CD14-positive monocyte (primary cell): ENCODE data around the gene KIR2DL3. TPM values are rescaled to one million over a fixed set of nuclear protein-coding genes. Genes with fewer than 3 reads are reported as not detected.
A peak's percentile ranks its signal among the peaks of the same experiment; 100 is the strongest.
"Not testable (repeated sequence)": the region's sequence is repeated elsewhere in the genome, so short reads cannot be mapped to it uniquely, and the experiment has no call there.

ENCODE experiments used
- DNase-seq, 3 donors: peaks; one replicate each; pipeline ENCODE4 v3.0.0-alpha.2; 2011 to 2022
- H2AFZ ChIP-seq: 2 replicates; pipeline ENCODE4 v1.6.0; 2012; ENCODE audit warnings: mild to moderate bottlenecking, low read depth, low read length, inconsistent platforms; ENCODE audit not compliant: insufficient read depth, poor library complexity, severe bottlenecking
- H3K27ac ChIP-seq, 2 donors: 1 replicate in 1 of 2; 2 replicates in 1 of 2; pipeline ENCODE4 v1.5.1; 2012 to 2013; ENCODE audit warnings: low read length in 2 of 2, control low read depth in 1 of 2, inconsistent platforms in 1 of 2, low read depth in 1 of 2, mild to moderate bottlenecking in 1 of 2
- H3K27me3 ChIP-seq, 2 donors: one replicate each; pipeline versions ENCODE4 v1.6.0 to v1.6.1; 2011 to 2013; ENCODE audit warnings: low read length in 2 of 2; ENCODE audit not compliant: control insufficient read depth in 2 of 2, insufficient read depth in 2 of 2
- H3K36me3 ChIP-seq, 2 donors: replicated peaks in 1 of 2; 1 replicate in 1 of 2; 2 replicates in 1 of 2; pipeline versions ENCODE4 v1.5.1 to v1.6.1; 2012 to 2013; ENCODE audit warnings: low read length in 2 of 2, control low read depth in 1 of 2, inconsistent platforms in 1 of 2, mild to moderate bottlenecking in 1 of 2; ENCODE audit not compliant: insufficient read depth in 2 of 2, control insufficient read depth in 1 of 2
- H3K4me1 ChIP-seq, 2 donors: 1 replicate in 1 of 2; 2 replicates in 1 of 2; pipeline versions ENCODE4 v1.5.1 to v1.6.1; 2012 to 2013; ENCODE audit warnings: low read length in 2 of 2, control low read depth in 1 of 2, inconsistent platforms in 1 of 2, mild to moderate bottlenecking in 1 of 2, moderate library complexity in 1 of 2; ENCODE audit not compliant: insufficient read depth in 2 of 2, control insufficient read depth in 1 of 2
- H3K4me2 ChIP-seq: replicated peaks from 2 replicates; pipeline ENCODE3; 2012; ENCODE audit warnings: low read length, moderate library complexity, mild to moderate bottlenecking; ENCODE audit not compliant: poor library complexity, severe bottlenecking; ENCODE audit errors: extremely low read depth
- H3K4me3 ChIP-seq, 3 experiments: fragments of 200-600 bp in 1 of 3; sonication (generic) in 1 of 3; replicated peaks in 1 of 3; 1 replicate in 2 of 3; 2 replicates in 1 of 3; pipeline ENCODE4 v1.5.1; 2011 to 2013; ENCODE audit warnings: low read length in 3 of 3, mild to moderate bottlenecking in 3 of 3, control low read depth in 2 of 3, low read depth in 2 of 3, inconsistent platforms in 1 of 3, moderate library complexity in 1 of 3
- H3K79me2 ChIP-seq: 2 replicates; pipeline ENCODE4 v1.6.0; 2012; ENCODE audit warnings: mild to moderate bottlenecking, control low read depth, inconsistent platforms, low read length, moderate library complexity; ENCODE audit not compliant: insufficient read depth
- H3K9ac ChIP-seq: 2 replicates; pipeline ENCODE4 v1.6.0; 2017; ENCODE audit warnings: low read length, mild to moderate bottlenecking; ENCODE audit not compliant: insufficient read depth, poor library complexity, severe bottlenecking
- H3K9me3 ChIP-seq, 2 donors: replicated peaks in 1 of 2; 1 replicate in 1 of 2; 2 replicates in 1 of 2; pipeline versions ENCODE4 v1.5.1 to v1.6.1; 2012 to 2013; ENCODE audit warnings: low read length in 2 of 2, control low read depth in 1 of 2; ENCODE audit not compliant: control insufficient read depth in 1 of 2, insufficient read depth in 1 of 2
- H4K20me1 ChIP-seq: 2 replicates; pipeline ENCODE4 v1.6.0; 2012; ENCODE audit warnings: mild to moderate bottlenecking, low read length, control low read depth, moderate library complexity; ENCODE audit not compliant: insufficient read depth
- H3K27ac Mint-ChIP-seq, 7 donors: one replicate each; pipeline ENCODE4 v1.8.0; 2020; ENCODE audit warnings: mild to moderate bottlenecking in 7 of 7, mixed read lengths in 7 of 7, moderate library complexity in 6 of 7, inconsistent platforms in 2 of 7
- H3K27me3 Mint-ChIP-seq, 3 donors: one replicate each; pipeline ENCODE4 v1.8.0; 2021 to 2022; ENCODE audit warnings: low read depth in 3 of 3, mild to moderate bottlenecking in 3 of 3, mixed read lengths in 3 of 3, moderate library complexity in 3 of 3, inconsistent platforms in 1 of 3
- H3K36me3 Mint-ChIP-seq, 2 donors: one replicate each; pipeline ENCODE4 v1.8.0; 2020; ENCODE audit warnings: mixed read lengths in 2 of 2, inconsistent platforms in 1 of 2, mild to moderate bottlenecking in 1 of 2
- H3K4me1 Mint-ChIP-seq: one replicate; pipeline ENCODE4 v1.8.0; 2020; ENCODE audit warnings: mild to moderate bottlenecking, mixed read lengths
- H3K4me3 Mint-ChIP-seq, 2 donors: one replicate each; pipeline ENCODE4 v1.8.0; 2020; ENCODE audit warnings: mild to moderate bottlenecking in 2 of 2, mixed read lengths in 2 of 2, moderate library complexity in 1 of 2
- H3K9me3 Mint-ChIP-seq, 7 donors: one replicate each; pipeline ENCODE4 v1.8.0; 2020 to 2022; ENCODE audit warnings: mixed read lengths in 7 of 7, mild to moderate bottlenecking in 6 of 7, moderate library complexity in 6 of 7, inconsistent platforms in 2 of 7
- CTCF ChIP-seq: fragments of 200-600 bp; IDR thresholded peaks from one replicate; pipeline ENCODE4 v1.8.0; 2022; ENCODE audit warnings: antibody characterized with exemption, mild to moderate bottlenecking
- WGBS: methylation state at CpG from one replicate; pipeline ENCODE4 v1.1.5; 2013; ENCODE audit warnings: missing lambda C conversion rate; ENCODE audit not compliant: insufficient coverage; 5-methylcytosine and 5-hydroxymethylcytosine counted together
- intact Hi-C, 2 donors: fragments of 100-400 bp; cut with micrococcal nuclease; formaldehyde crosslinking; loops; one replicate each; pipeline versions ENCODE4 v1.15.0 to v1.15.1; 2023
- polyA minus RNA-seq: library from RNA; depleted of rRNA, polyadenylated mRNA; stranded (reverse); fragments of >200 nt; gene quantifications from 2 replicates; pipeline ENCODE4 v1.2.3, GENCODE V29; 2012
- polyA plus RNA-seq, 3 donors: library from polyadenylated mRNA; depleted of rRNA in 1 of 3; unstranded in 2 of 3; stranded (reverse) in 1 of 3; fragments of 300-500 nt in 2 of 3; fragments of >200 nt in 1 of 3; fragmentation: Illumina TruSeq in 2 of 3; gene quantifications; 1 replicate in 2 of 3; 2 replicates in 1 of 3; pipeline ENCODE4 v1.2.3, GENCODE V29; 2012 to 2021
- total RNA-seq, 12 experiments: library from RNA in 1 of 12; stranded (reverse) in 1 of 12; fragments of 120-200 nt in 1 of 12; gene quantifications; one replicate each; pipeline ENCODE4 v1.2.4 and lab custom pipeline; 2013 to 2026; ENCODE audit warnings: mixed read lengths in 6 of 12, inconsistent platforms in 1 of 12

The KIR2DL3 gene
- total RNA-seq (2013), result not detected
- polyA plus RNA-seq (under 1 TPM in 1 of 3 donors, not detected in 2; 0.07 TPM), polyA minus RNA-seq (0.16 TPM in 1 of 2 replicates, not detected in the other), total RNA-seq (lab: John Stamatoyannopoulos, UW) (0 to 1.2 (median 0.31) reads per million in 11 experiments)

GRCh38 chr19:54738306-54738705 is at the start of gene KIR2DL3:
KIR2DL3 (plus strand) TSS chr19:54738513; CDS start chr19:54738546, 33 bp downstream.
- 97% methylated on average over 8 of the region's 16 CpGs for WGBS
- H3K4me2 ChIP-seq, H3K9me3 ChIP-seq, H3K36me3 ChIP-seq, H3K4me3 Mint-ChIP-seq, H3K36me3 Mint-ChIP-seq, H3K4me3 ChIP-seq, H2AFZ ChIP-seq, H3K79me2 ChIP-seq, H4K20me1 ChIP-seq, DNase-seq, H3K27ac ChIP-seq, H3K9ac ChIP-seq, H3K27me3 ChIP-seq: not testable (repeated sequence)
- H3K27ac Mint-ChIP-seq, result peak within 1 kb of the TSS in 1 of 7 donors; percentile 72
- peaks cover 5 to 17% (median 8%) of the 10 kb centered on the region in 3 donors for H3K27me3 Mint-ChIP-seq
- peaks cover 19% of the 10 kb centered on the region for H3K4me1 Mint-ChIP-seq
- peaks cover 10 to 13% of the 10 kb centered on the region in 2 donors for H3K4me1 ChIP-seq
- intact Hi-C loops, result loop anchor here in 1 of 2 donors (2.0 kb wide), 1 partner anchor 110 kb away; no protein-coding TSS in a partner anchor
- H3K9me3 Mint-ChIP-seq, result peaks cover 4 to 20% (median 14%) of the 10 kb centered on the region in 7 donors

- no peaks in the 10 kb centered on the region for H3K9me3 ChIP-seq
- H3K79me2 ChIP-seq, result peaks cover 1% of the 10 kb centered on the region
- H3K4me1 Mint-ChIP-seq, result peaks cover 39% of the 10 kb centered on the region
- H3K27me3 ChIP-seq, result peaks cover 13 to 17% of the 10 kb centered on the region in 2 donors
- H3K27me3 Mint-ChIP-seq, result peaks cover 9 to 27% (median 14%) of the 10 kb centered on the region in 3 donors
- peak overlapping the region in 5 of 7 donors; percentile 30 to 78 (median 42) for H3K27ac Mint-ChIP-seq
- no peak overlapping the region for H2AFZ ChIP-seq
- peak overlapping the region in 1 of 2 donors; percentile 58 for H3K4me3 Mint-ChIP-seq
- WGBS, result 81% methylated on average over 5 of the region's 9 CpGs
- no peaks in the 10 kb centered on the region for H3K36me3 ChIP-seq
- H3K27ac ChIP-seq, result peak overlapping the region in 1 of 2 donors; percentile 36
- H3K4me1 ChIP-seq, result peaks cover 38 to 39% of the 10 kb centered on the region in 2 donors
- no peak for TF ChIP-seq CTCF
- peak overlapping the region; percentile 44 for H3K4me2 ChIP-seq
- intact Hi-C loops, result no loop called here
- no peaks in the 10 kb centered on the region for H4K20me1 ChIP-seq
- peak; percentile 40 to 65 (median 50) for DNase-seq
- H3K36me3 Mint-ChIP-seq, result no peaks in the 10 kb centered on the region
- peaks cover 0 to 5% (median 0%) of the 10 kb centered on the region in 7 donors for H3K9me3 Mint-ChIP-seq
- peak overlapping the region in 1 of 3 experiments; percentile 46 for H3K4me3 ChIP-seq
- H3K9ac ChIP-seq, result no peak overlapping the region
These were observed 46.6 kb upstream of the KIR2DL3 start for GRCh38 chr19:54691582-54692297.
